SK-N-SH treated with all-trans-retinoic acid at 6 μM for 48 hours (cell line): ENCODE results near the gene KLHL33.

Experiments
- ATAC-seq: fragments of 200-7000 bp; cut with Tn5 transposase; 3 replicates; pipeline ENCODE4 v1.9.1; 2020; ENCODE audit warnings: mild to moderate bottlenecking, moderate library complexity
- ARNTL ChIP-seq: fragments of 450-650 bp; formaldehyde crosslinking; IDR thresholded peaks from 2 replicates; pipeline ENCODE4 v1.5.0; 2020; ENCODE audit warnings: low read depth, mild to moderate bottlenecking, moderate library complexity, borderline replicate concordance
- BACH2 ChIP-seq: fragments of 250-450 bp; sonication (Bioruptor Pico); IDR thresholded peaks from 2 replicates; pipeline ENCODE4 v1.9.0; 2021; ENCODE audit warnings: mild to moderate bottlenecking, borderline replicate concordance
- CREB5 ChIP-seq: fragments of 250-450 bp; sonication (Bioruptor Pico); IDR thresholded peaks from 2 replicates; pipeline ENCODE4 v1.5.1; 2020; ENCODE audit warnings: low read depth, mild to moderate bottlenecking, moderate library complexity
- CSDC2 ChIP-seq: fragments of 250-450 bp; sonication (Bioruptor Pico); IDR thresholded peaks from 2 replicates; pipeline ENCODE4 v1.5.0; 2020; ENCODE audit warnings: mild to moderate bottlenecking, moderate library complexity
- CSRNP3 ChIP-seq: fragments of 250-450 bp; sonication (Bioruptor Pico); IDR thresholded peaks from 2 replicates; pipeline ENCODE4 v1.5.1; 2021; ENCODE audit warnings: mild to moderate bottlenecking, moderate library complexity
- ESRRG ChIP-seq: fragments of 250-450 bp; sonication (Bioruptor Pico); IDR thresholded peaks from 2 replicates; pipeline ENCODE4 v1.6.1; 2021; ENCODE audit warnings: mild to moderate bottlenecking
- GLIS3 ChIP-seq: fragments of 250-450 bp; sonication (Bioruptor Pico); IDR thresholded peaks from 2 replicates; pipeline ENCODE4 v1.5.0; 2020; ENCODE audit warnings: mild to moderate bottlenecking, moderate library complexity
- ISL1 ChIP-seq: fragments of 250-450 bp; sonication (Bioruptor Pico); IDR thresholded peaks from 2 replicates; pipeline ENCODE4 v2.1.2; 2022; ENCODE audit warnings: mild to moderate bottlenecking, moderate library complexity
- PATZ1 ChIP-seq: fragments of 250-450 bp; sonication (Bioruptor Pico); IDR thresholded peaks from 2 replicates; pipeline ENCODE4 v1.8.0; 2020; ENCODE audit warnings: mild to moderate bottlenecking, moderate library complexity, borderline replicate concordance
- POU6F1 ChIP-seq: fragments of 250-450 bp; sonication (Bioruptor Pico); IDR thresholded peaks from 2 replicates; pipeline ENCODE4 v1.8.0; 2021; ENCODE audit warnings: low read depth, mild to moderate bottlenecking, moderate library complexity, borderline replicate concordance
- PPARA ChIP-seq: fragments of 250-450 bp; sonication (Bioruptor Pico); IDR thresholded peaks from 2 replicates; pipeline ENCODE4 v1.5.0; 2020; ENCODE audit warnings: mild to moderate bottlenecking, borderline replicate concordance
- RARB ChIP-seq: fragments of 250-450 bp; sonication (Bioruptor Pico); IDR thresholded peaks from 2 replicates; pipeline ENCODE4 v1.8.0; 2021; ENCODE audit warnings: mild to moderate bottlenecking, moderate library complexity
- SNAI2 ChIP-seq: fragments of 250-450 bp; sonication (Bioruptor Pico); IDR thresholded peaks from 2 replicates; pipeline ENCODE4 v1.5.0; 2020; ENCODE audit warnings: mild to moderate bottlenecking, moderate library complexity
- TCF4 ChIP-seq: fragments of 250-450 bp; sonication (Bioruptor Pico); IDR thresholded peaks from 2 replicates; pipeline ENCODE4 v1.8.0; 2021; ENCODE audit warnings: mild to moderate bottlenecking, moderate library complexity, borderline replicate concordance
- TOX ChIP-seq: fragments of 250-450 bp; sonication (Bioruptor Pico); IDR thresholded peaks from 2 replicates; pipeline ENCODE4 v1.8.0; 2021; ENCODE audit warnings: mild to moderate bottlenecking, moderate library complexity, borderline replicate concordance
- ZFP3 ChIP-seq: fragments of 250-450 bp; sonication (Bioruptor Pico); IDR thresholded peaks from 2 replicates; pipeline ENCODE4 v1.5.0; 2020; ENCODE audit warnings: mild to moderate bottlenecking, moderate library complexity
- ZNF565 ChIP-seq: fragments of 450-650 bp; formaldehyde crosslinking; conservative IDR thresholded peaks from 2 replicates; pipeline ENCODE4 v1.5.0; 2020; ENCODE audit warnings: low read depth, mild to moderate bottlenecking, moderate library complexity
- ZNF70 ChIP-seq: fragments of 450-650 bp; formaldehyde crosslinking; IDR thresholded peaks from 2 replicates; pipeline ENCODE4 v1.5.0; 2020; ENCODE audit warnings: mild to moderate bottlenecking, moderate library complexity
- ZNF8 ChIP-seq: fragments of 450-650 bp; formaldehyde crosslinking; IDR thresholded peaks from 2 replicates; pipeline ENCODE4 v1.5.0; 2020; ENCODE audit warnings: mild to moderate bottlenecking, moderate library complexity

The KLHL33 gene

GRCh38 chr14:20418501-20418909 lies 17.5 kb downstream of the KLHL33 start:
- ATAC-seq: no peak
- TF ChIP-seq GLIS3 (CRISPR knock-in tag) (no peak), BACH2 (CRISPR knock-in tag) (no peak), ZNF8 (CRISPR knock-in tag) (no peak), CSDC2 (CRISPR knock-in tag) (no peak), PATZ1 (no peak), POU6F1 (no peak), CREB5 (CRISPR knock-in tag) (no peak), CSRNP3 (CRISPR knock-in tag) (no peak), PPARA (CRISPR knock-in tag) (no peak)

DNA sequence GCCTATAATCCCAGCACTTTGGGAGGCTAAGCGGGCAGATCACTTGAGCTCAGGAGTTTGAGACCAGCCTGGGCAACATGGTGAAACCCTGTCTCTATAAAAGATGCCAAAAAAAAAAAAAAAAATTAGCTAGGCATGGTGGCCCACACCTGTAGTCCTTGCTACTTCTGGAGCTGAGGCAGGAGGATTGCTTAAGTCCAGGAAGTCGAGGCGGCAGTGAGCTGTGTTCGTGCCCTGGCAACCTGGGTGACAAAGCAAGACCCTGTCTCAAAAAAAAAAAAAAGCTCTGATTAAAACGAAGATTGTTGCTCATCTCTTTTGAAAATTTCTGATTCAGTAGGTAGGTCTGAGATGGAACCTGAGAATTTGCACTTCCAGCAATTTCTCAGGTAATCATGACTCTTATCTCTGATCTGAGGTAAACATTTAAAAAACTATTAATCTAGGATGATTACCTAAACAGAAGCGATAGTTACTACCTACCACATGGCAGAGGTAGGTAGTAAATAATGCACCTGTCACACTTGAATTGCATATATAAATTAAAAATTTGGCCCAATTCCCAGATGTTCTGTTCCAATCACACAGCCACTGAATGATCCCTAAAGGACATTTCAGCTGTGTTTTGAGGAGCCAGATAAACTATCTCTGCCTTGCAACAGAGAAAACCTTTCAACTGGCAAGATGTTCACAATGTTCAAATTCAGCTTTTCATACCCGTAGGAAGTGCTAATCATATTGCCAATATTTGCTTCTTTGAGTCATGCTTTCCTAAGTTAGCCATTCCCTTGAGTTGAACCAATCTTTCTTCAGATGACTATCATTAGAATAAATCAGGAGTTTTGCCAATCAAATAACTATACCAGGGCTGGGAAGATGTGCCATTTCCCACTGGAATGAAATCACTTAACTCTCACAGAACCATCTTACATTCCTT lies 18.4 kb downstream of the KLHL33 start:
- no peak for TF ChIP-seq TCF4 (CRISPR knock-in tag)
- no peak for TF ChIP-seq ZNF70 (CRISPR knock-in tag)
- no peak for TF ChIP-seq ZNF8 (CRISPR knock-in tag)
- no peak for TF ChIP-seq CSDC2 (CRISPR knock-in tag)
- TF ChIP-seq BACH2 (CRISPR knock-in tag): no peak
- no peak for TF ChIP-seq PATZ1
- TF ChIP-seq CREB5 (CRISPR knock-in tag): no peak
- TF ChIP-seq PPARA (CRISPR knock-in tag): no peak
- no peak for TF ChIP-seq TOX
- TF ChIP-seq POU6F1: no peak
- TF ChIP-seq ARNTL (CRISPR knock-in tag): no peak
- TF ChIP-seq, all 23 proteins: peak for 0
- no peak for ATAC-seq

GRCh38 chr14:20416223-20416622 lies 19.7 kb downstream of the KLHL33 start:
- no peak for ATAC-seq
- no peak for TF ChIP-seq SNAI2
- no peak for TF ChIP-seq CSRNP3 (CRISPR knock-in tag)
- no peak for TF ChIP-seq TCF4 (CRISPR knock-in tag)
- no peak for TF ChIP-seq ZNF565 (CRISPR knock-in tag)
- TF ChIP-seq ISL1: no peak
- no peak for TF ChIP-seq CREB5 (CRISPR knock-in tag)
- no peak for TF ChIP-seq GLIS3 (CRISPR knock-in tag)
- TF ChIP-seq ARNTL (CRISPR knock-in tag): no peak
- no peak for TF ChIP-seq PPARA (CRISPR knock-in tag)
- TF ChIP-seq ESRRG (CRISPR knock-in tag): no peak
- no peak for TF ChIP-seq ZFP3 (CRISPR knock-in tag)
- TF ChIP-seq ZNF8 (CRISPR knock-in tag): no peak
- TF ChIP-seq CSDC2 (CRISPR knock-in tag): no peak
- TF ChIP-seq RARB (CRISPR knock-in tag): no peak
- TF ChIP-seq BACH2 (CRISPR knock-in tag): no peak
